ENCODE measurements around the gene OR9G4.

OR9G4 gene

GRCh38 chr11:56748597-56748996, at the start of gene OR9G4:
Gene OR9G4 (minus strand): TSS chr11:56748697. CDS start chr11:56743766, 4,931 bp downstream.
- Histone ChIP-seq H3K4me3 (ENCODE audit: low read depth in 1 of 2, low read length in 1 of 2) (no peak within 1 kb of the TSS), H3K4me1 (ENCODE audit: control insufficient read depth in 1 of 2, insufficient read depth in 1 of 2, low read depth in 1 of 2, low read length in 1 of 2) (no peaks in the 10 kb centered on the region), H3K27ac (no peak within 1 kb of the TSS), H3K27me3 (no peaks in the 10 kb centered on the region), H3K36me3 (no peaks in the 10 kb centered on the region), H3K9me3 (no peaks in the 10 kb centered on the region)
- TF ChIP-seq CTCF (IDR thresholded peaks at IDR 0.05) = no peak

DNA sequence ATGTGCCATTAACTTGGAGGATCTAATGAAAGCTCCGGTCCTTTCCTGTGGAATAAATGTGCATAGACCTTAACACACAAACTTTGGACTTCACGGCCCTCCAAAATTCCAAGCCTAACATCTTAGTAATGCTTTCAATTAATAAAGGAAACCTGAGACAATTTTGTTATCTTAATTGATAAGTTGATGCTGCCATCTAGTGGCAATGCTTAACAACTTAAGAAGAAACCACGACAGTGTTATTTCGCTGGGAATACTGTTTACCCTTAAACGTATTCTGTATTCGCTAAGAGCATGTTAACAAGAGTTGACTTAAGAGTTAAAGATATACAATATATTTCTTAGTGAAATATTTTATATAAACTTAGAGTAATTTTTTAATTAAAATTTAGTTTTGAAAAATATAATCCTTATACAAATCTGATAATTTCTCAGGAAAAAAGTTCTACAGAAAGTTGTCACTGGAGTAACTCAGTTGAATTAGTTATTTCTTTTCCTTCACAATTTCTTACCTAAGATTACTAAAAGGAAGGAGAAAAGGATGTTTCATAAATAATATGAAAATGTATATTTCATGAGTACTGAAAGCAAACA, 35.0 kb upstream of the OR9G4 start:
- Histone ChIP-seq H3K9me3 (no peaks in the 10 kb centered on the region), H3K27me3 (no peaks in the 10 kb centered on the region), H3K4me3 (ENCODE audit: low read depth in 1 of 2, low read length in 1 of 2) (no peak overlapping the region), H3K4me1 (ENCODE audit: control insufficient read depth in 1 of 2, insufficient read depth in 1 of 2, low read depth in 1 of 2, low read length in 1 of 2) (no peaks in the 10 kb centered on the region), H3K27ac (no peak overlapping the region), H3K36me3 (no peaks in the 10 kb centered on the region)
- no peak for TF ChIP-seq CTCF (IDR thresholded peaks at IDR 0.05)

- H3K27me3 ChIP-seq = no peaks in the 10 kb centered on the region
- no peaks in the 10 kb centered on the region for H3K9me3 ChIP-seq
- H3K4me1 ChIP-seq (ENCODE audit: control insufficient read depth in 1 of 2, insufficient read depth in 1 of 2, low read depth in 1 of 2, low read length in 1 of 2) = no peaks in the 10 kb centered on the region
- TF ChIP-seq CTCF (IDR thresholded peaks at IDR 0.05) = no peak
- H3K27ac ChIP-seq = no peak overlapping the region
- H3K4me3 ChIP-seq (ENCODE audit: low read depth in 1 of 2, low read length in 1 of 2) = no peak overlapping the region
- no peaks in the 10 kb centered on the region for H3K36me3 ChIP-seq
These were observed 33.8 kb upstream of the OR9G4 start for GRCh38 chr11:56782167-56782847.

DNA sequence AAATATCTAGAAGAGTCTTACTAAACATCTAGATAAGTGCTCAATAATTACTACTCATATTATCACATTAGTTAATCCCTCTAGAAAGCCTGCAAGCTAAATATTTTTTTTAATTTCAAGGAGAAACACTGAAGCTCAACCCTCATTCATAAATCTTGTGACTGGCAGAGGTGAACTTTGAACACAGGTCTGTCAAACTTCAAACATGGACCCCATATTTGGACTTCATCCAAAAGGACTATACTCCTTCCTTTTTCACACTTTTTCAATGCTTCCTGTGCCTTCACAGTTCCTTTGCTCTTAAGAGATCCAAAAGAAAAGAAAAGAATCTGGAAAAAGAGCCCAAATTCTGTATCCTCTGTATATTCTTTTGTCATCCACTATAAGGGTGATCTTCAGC, 28.3 kb upstream of the OR9G4 start:
- H3K36me3 ChIP-seq = no peaks in the 10 kb centered on the region
- H3K27me3 ChIP-seq = no peaks in the 10 kb centered on the region
- no peak overlapping the region for H3K27ac ChIP-seq
- H3K4me1 ChIP-seq (ENCODE audit: control insufficient read depth in 1 of 2, insufficient read depth in 1 of 2, low read depth in 1 of 2, low read length in 1 of 2) = no peaks in the 10 kb centered on the region
- TF ChIP-seq CTCF (IDR thresholded peaks at IDR 0.05) = no peak
- H3K9me3 ChIP-seq = no peaks in the 10 kb centered on the region
- no peak overlapping the region for H3K4me3 ChIP-seq (ENCODE audit: low read depth in 1 of 2, low read length in 1 of 2)

DNA sequence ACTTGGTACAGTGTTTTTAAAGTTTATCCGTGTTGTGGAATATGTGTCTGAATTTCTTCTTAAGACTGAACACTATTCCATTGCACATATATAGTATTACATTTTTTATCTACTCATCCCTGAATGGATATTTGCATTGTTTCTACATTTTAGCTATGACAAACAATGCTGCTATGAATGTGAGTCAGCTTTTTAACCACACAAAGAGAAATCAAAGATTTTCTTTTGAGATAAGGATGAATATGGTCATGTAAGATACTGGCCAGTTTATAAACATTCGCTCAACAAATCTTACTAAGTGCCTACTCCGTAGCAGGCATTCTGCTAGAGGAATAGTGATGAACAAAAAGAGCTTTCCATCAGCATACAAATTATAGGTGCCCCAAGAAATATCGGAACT, 16.5 kb upstream of the OR9G4 start:
- Histone ChIP-seq H3K4me1 (ENCODE audit: control insufficient read depth in 1 of 2, insufficient read depth in 1 of 2, low read depth in 1 of 2, low read length in 1 of 2) (no peaks in the 10 kb centered on the region), H3K27me3 (no peaks in the 10 kb centered on the region), H3K9me3 (no peaks in the 10 kb centered on the region), H3K27ac (no peak overlapping the region), H3K4me3 (ENCODE audit: low read depth in 1 of 2, low read length in 1 of 2) (no peak overlapping the region), H3K36me3 (no peaks in the 10 kb centered on the region)
- no peak for TF ChIP-seq CTCF (IDR thresholded peaks at IDR 0.05)

All from neutrophil (primary cell).